Activated CD8-positive, alpha-beta memory T cell treated with anti-CD3 and anti-CD28 coated beads for 1 hour (primary cell): Measurements from ENCODE around the gene ADSL.

Experiments used
- DNase-seq, 2 donors: peaks; one replicate each; pipeline ENCODE4 v3.0.0-alpha.2; 2020; ENCODE audit warnings: low read depth in 1 of 2; ENCODE audit errors: extremely low read depth in 1 of 2

Gene ADSL

DNA sequence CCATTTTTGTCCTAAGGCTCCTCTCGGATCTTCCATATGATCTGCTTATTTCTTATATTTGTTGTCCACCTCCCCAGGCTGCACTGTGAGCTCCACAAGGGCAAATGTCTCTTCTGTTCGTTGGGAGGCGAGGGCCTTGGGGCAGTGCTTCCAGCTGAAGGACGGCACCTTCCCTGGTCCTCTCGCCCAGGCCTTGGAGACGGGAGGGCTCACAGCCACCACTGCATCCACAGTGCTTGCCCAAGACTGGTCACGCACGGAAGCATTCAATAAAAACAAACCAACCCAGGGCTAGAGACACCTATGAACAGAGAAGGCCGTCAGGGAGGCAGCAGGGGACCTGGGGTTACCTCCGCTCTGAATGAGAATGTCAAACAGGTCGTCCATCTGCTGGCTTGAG is 70.3 kb downstream of the ADSL start:
- DNase-seq: no peak

DNA sequence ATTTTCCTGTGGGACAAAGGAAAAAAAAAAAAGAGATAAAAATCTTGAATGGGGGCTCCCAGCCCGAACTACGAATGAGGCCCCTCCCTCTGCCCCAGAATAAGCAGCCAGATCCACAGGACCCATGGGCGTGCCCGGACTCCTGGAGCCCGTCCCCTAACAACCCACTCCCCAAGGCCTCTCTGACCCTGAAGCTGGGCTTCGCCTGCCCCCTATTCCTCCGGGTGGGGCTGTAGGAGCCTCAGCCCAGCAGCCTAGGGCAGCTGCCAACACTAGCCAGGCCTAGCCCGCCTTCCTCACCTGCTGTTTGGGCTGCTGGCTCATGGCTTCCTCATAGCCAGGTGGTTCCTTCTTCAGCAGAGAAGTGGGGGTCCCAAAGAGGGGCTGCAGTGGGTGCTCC is 70.7 kb downstream of the ADSL start:
- DNase-seq: no peak

DNA sequence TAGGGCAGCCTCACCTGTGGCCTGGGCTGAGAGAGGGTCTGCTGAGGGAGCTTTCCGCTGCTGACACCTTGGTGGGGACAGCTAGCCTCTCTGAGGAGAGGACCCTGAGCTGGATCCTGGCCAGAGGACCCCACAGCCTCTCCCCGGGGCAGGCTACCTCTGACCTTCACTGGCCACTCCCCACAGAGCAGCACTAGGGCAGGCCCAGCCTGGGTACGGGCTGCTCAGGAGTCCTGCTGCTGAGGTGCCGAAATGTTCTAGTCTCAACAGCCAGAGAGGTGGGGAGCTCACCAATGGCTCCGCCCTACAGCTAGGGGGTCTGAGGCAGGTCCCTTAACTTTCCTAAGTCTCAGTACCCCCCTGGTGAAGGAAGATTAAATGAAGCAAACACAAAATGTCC is 71.6 kb downstream of the ADSL start:
- no peak for DNase-seq

DNA sequence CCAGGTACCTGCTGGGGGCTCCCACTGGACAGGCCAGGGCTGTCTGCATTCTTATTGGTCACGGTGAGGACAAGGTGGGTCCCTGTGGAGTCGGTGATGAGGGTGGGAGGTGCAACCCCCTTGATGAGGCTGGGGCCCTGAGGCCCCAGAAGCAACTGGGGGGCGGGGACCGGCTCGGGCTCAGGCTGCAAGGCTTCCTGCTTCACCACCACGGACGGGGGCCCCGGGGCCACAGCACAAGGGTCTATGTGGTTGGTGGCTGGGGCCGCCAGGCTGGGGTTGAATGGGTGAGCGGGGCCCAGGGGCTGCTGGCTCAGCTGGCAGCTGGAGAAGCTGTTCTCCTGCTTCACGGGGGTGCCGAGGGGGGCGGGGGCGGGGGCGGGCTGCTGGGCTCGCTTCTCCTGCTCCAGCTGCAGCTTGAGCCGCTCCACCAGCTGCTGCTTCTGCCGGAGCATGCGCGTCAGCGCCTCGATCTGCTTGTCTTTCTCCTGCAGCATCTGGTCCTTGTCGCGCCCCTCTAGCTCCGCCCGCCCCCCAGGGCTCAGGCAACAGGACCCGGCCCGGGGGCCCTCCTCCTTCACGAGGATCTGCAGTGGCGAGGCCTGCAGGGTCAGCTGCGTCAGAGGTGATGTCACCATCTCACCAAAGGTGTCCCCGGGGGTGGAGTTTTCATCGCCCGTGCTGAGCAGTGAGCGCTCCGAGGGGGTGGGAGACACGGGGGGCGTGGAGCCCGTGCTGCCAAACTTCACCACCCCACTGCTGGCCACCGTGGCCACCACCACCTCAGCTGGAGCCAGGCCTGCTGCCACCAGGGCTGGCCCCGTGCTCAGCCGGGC is 72.3 kb downstream of the ADSL start:
- DNase-seq: peak in 1 of 2 donors; percentile 29

DNA sequence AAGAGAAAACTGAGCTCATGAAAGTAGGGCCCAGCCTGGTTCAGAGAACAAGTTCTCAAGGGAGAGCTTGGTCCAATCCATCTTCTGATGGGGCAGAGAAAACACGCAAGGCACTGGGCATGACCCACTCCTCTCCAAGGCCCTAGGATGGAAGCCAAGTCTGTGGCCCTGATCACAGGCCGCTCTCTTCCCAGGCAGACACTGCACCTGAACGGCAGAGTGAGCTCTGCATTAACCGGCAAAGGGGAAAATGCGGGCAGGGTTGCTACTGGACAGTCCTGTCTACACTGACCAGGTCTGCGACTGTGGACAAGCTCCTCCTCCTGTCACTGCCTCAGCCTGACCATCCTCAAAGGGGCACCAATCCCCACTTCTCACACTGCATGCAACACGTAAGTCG is 73.4 kb downstream of the ADSL start:
- DNase-seq: no peak

DNA sequence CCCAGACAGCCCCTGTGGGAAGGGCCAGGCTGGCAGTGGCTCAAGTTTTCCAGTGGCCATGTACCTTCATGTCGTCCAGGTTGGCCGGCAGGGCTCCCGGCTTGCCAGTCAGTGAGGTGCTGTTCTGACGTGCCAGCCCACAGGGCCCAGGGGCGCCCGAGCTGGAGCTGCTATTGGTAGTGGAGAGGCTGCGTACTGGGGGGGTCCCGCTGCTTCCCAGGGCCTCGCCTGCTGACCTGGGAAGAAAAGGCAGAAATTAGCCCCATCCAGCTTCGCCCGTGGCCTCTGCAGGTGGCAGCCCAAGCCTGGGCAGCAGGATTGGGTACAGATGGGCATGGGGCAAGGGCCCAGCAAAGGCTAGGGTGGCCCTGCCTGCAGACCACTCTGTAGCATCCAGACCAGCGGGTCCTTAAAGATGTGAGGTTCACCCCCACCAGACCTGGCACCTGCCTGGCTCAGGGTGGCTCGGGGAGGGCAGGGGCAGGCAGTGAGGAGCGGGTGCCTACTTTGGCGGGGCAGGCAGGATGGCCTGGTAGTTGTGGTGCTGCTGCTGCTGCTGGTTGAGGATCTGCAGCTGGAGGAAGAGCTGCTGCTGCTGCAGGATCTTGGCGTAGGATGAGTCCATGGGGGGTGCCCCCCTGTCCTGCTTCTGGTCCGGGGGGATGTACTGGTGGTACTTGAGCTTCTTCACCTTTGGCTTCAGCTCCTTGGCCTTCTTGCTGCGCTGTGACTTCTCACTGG is 74.2 kb downstream of the ADSL start:
- DNase-seq: no peak

DNA sequence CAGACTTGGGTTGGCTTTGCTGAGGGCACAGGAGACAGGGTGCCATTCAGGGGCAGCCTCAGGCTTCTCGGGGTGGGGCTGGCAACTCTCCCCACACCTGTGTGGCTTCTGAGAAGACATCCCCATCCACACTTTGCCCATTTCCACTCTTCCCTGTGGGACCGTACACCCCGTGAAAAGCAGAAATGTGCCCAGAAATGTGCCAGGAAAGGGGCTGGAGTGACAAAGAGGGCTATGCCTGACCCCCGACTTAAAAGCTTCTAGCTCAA is 74.7 kb downstream of the ADSL start:
- no peak for DNase-seq

DNA sequence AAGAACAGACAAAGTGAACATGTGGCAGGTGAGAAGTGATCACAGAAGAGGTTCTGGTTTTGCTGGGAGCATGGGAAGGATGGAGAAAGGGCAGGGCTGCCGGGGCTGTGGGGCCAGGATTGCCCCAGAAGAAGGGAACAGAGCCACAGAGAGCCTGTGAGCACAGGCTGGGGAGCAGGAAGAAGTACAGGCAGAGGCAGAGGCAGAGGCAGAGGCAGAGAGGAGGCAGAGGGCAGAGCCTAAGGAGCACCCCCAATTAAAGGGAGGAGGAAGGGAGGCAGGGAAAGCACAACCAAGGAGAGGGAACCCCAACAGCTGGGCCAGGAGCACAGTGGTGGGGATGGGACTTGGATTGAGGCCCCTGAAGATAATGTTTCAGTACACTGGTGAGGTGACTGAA is 75.6 kb downstream of the ADSL start:
- no peak for DNase-seq

DNA sequence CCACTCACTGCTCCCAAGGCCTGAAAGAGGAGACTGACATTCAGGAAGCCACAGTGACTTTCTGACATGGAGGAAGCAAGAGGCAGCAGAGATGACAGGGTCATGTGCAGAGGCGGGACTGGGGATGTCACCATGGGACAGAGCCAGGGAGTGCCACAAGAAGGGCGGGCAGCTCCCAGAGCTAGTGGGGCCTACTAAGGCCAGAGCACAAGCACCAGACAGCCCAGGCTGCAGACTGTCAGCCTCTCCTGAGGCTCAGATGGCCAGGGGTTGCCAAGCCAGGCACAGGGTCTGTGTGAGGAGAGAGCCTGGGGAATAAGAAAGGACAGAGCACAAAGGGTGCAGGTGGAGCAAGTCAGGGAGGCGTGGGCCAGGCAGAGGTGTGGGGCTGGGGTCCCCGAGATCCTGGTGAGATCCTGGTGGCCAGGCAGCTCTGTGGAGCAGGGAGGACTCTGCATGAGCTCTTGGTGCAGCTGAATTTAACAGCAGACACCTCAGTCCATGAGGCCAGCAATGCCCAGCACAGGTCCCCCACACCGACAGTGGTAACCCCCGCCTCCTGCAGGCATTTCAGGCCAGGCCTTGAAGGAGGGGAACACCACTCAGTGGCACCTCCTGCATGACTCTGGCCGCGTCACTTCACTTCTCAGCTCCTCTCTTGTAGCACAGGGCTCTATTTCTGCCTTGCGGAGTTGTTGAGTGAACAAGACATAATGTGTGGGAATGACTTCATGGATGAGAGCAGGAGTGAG is 76.4 kb downstream of the ADSL start:
- no peak for DNase-seq

DNA sequence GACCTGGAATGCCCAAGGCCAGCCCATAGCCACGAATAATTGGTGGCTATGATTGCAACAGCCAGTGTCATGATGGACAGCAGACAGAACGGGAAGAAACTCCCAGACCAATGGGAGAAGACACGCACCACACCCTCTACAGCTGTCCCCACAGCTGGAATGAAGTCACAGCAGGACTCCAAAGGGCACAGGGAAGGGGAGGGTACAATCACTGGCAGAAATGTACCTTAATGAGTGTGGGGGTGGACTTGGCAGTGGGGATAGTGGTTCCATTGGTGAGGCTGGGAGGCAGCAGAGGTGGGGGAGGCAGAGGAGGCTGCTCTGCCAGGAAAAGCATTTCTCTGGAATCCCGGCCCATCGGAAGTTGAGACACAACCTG is 77.0 kb downstream of the ADSL start:
- no peak for DNase-seq

DNA sequence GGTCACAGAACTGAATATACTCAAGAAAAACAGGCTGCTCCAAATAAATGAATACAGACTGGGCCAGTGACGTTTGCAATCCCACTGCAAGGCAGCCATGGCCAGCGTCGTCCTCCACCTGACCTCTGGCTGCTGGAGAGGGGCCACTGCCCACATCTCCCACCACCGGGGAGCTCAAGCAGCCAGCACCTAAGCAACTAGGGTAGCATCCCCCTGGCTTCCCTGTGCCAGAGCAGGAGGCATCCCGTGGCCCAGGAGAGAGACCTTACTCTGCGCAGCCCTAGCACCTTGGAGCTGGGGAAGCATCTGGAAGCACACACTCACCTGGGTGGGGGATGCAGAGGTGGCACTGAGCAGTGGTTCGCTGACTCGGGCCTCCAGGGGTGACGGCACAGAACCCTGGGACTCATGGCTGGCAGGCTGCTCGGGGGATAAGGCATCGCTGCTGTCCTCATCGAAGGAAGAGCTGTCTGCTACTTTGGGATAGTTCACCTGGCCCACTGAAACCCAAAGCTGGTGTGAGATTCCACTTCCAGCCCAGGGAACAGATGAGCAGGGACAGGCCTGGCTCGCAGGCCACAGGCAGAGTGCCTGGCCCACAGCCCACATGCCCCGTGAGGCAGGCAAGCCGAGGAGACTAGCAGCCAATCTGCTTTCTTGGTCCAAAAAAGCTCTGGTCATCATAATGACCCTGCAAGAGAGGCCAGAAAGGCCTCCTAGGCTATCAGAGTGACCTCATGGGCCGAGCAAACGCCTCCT is 77.8 kb downstream of the ADSL start:
- DNase-seq: no peak

DNA sequence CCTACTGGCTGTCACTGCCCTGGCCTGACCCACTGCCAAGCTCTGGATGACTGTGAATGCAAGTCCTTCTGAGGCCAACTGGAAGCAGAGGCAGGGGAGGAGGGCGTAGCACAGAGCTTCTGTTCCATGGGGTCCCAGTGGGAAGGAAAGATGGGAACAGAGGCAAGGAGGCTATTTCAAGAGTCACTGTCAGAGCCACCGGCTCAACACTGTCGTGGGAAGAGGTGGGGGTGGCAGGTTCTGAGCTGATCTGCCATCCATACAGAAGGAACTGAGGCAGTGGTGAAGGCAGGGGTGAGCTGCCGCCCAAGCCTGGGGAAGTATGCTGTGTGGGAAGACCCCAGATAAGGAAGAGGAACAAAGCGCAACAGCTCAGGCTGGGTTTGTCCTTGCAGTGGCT is 78.8 kb downstream of the ADSL start:
- no peak for DNase-seq

DNA sequence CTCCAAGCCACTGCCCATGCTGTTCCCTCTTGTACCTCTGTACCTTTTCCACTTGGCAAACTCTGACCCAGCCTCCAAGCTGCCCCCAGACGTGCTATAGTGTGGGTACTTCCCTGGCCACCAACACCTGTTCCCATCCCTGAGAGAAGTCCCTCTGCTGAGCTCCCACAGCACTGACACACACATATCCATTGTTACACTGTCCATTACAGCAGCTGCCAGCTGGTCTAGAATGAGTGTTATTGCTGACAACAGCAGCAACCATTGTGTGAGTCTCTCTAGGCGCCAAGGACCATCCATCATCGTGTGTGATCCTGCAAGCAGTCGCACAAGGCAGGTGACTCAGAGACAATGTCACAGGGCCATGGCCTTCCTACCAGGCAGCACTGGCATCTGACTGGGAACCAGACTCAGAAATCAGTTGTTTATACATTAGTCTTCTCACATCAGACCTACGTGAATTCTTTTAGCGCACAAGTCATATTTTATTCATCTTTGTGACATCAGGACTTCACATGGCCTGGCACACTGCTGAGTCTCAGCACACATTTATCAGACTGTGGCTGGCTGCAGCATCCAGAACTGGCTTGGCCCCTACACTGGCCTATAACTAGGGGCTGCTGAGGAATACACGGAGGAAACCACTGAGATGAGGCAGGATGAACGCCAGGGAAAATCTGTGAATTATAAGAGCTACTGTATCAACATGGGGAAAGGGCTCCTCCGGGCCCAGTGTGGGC is 80.5 kb downstream of the ADSL start:
- DNase-seq: no peak

DNA sequence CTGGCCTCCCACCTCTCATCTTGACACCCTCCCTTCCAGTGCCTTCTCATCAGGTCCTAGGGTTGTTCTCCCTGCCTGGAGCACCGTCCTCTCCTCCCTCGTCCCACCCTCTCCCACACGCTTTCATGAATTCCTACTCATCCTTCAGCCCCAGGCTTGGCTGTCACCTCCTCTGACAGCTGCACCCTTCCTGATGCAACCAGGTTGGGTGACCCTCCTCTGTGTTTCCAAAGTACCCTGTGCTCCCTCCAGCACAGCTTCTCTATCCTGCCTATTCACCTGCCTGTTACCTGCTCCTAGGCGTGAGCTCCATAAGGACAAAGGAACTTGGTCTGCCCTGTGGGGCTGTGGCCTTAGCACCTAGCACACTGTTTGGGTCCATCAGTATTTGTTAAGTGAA is 82.5 kb downstream of the ADSL start:
- DNase-seq: no peak

DNA sequence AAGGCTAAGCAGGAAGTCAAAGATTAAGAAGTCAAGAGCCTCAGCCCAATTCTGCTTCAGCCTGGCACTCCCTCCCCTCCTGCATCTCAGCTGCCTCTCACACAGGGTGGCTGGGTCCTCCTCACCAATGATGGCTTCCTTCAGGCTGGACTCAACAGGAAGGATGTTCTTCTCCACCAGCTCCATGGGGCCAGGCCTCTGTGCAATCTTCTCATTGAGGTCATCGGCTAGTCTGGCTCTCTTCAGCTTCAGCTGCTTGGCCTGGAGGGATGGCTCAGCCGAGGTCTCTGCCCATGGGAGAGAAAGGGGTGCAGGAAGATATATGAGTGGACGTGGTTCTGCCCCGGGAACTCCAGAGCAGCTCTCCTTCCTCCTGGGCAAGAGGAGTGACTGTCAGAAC is 83.2 kb downstream of the ADSL start:
- no peak for DNase-seq

DNA sequence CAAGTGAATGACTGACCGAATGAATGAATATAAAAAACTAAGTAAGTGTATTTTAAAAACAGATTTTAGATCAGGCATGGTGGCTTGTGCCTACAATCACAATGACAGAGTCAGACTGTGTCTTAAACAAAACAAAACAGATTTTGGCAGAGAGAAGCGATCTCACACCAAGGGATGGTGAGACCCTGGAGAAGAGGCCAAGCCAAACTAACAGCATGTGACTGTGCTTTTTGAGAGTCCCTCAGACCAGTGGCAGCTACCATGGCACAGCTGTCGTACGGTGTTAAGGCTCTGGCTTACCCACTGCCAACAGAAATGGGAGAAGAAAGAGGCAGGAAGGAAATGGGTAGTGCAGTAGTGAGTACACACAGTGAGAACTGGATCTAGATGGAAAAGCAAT is 84.7 kb downstream of the ADSL start:
- no peak for DNase-seq

DNA sequence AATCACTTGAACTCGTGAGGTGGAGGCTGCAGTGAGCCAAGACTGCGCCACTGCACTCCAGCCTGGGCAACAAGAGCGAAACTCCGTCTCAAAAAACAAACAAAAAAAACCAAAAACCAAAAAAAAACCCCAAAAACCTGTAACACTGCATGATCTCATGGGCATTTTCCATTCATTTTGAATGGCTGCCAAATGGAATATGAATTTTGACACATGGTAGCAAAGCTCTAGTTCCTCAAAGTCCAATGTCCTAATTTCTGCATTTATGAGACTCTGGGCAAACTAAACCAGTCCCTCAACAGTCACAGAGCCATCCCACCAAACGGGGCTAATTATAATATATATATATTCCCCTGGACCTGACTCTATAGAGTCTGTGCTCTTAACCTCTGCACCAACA is 85.9 kb downstream of the ADSL start:
- no peak for DNase-seq

DNA sequence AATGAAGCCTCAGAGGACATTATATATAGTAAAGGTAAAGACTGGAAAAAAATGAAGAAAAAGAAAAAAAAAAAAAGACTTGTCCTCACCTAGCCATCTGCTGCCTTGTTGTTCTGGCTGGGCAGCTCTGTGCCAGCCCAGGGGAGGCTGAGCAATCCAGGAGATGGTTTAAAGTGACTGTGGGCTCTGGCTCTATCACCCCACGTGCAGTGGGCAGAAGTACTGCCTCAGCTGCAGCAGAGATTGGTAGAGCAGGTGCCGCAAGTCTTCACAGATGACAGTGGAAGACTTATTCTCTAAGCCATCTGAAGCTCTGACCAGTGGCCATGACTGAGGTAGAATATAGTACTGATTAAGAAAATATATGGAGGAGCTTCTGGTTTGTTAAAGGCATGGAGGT is 86.3 kb downstream of the ADSL start:
- DNase-seq: no peak

DNA sequence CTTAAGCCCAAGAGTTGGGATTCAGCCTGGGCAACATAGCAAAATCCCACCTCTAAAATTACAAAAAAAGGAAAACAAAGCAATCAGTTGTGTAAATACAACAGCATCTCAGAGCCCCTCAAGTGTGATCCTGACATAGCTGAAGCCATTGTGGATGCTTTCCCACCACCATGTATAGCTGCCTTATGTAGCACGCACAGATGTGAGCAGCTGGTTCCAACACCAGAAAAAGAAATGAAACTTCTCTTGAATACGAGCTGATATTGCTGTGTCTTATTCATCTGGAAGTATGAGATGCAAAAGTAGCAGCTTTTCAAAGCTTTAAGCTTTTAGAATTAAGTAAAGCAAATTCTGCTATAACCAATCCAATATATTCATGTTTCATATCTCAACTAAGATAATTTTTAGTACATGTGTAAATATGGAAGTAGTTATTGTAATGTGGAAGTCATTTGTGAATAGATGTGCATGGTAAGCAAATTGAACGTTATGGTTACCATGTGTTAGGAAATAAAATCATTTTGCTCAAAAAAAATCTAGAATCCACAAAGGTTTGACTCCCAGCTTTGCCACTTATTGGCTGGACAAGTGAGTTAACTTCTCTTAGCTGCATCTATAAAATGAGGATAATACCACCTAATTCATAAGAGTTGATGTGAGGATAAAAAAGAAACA is 87.3 kb downstream of the ADSL start:
- DNase-seq: no peak

DNA sequence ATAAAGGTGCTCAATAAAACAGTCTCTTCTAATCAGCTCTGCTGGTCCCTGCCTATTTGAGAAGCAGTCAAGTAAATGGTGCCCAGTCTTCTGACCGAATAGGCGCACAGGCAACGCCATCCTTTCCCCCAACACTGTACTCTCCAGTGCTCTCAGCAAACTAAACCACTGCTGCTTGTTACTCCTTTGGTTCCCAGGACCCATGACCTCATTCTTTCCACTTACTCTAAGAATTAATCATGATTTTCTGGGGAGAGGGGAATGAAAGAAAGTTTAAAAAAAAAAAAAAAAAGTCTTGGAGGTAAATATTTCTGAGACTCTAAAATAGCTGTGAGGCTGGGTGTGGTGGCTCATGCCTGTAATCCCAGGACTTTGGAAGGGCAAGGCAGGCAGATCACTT is 87.8 kb downstream of the ADSL start:
- no peak for DNase-seq
